Large intestine (tissue), 3 donors: Measurements from ENCODE around the gene HDLBP. TPM values are rescaled to one million over a fixed set of nuclear protein-coding genes. Genes with fewer than 3 reads are reported as not detected.

ENCODE experiments used
- DNase-seq, 2 donors: peaks; one replicate each; pipeline versions ENCODE4 v3.0.0 to v3.0.0-alpha.2; 2013
- H3K27ac ChIP-seq: one replicate; pipeline ENCODE4 v1.5.1; 2013; ENCODE audit warnings: low read length
- H3K27me3 ChIP-seq: 2 replicates; pipeline ENCODE4 v1.6.1; 2013; ENCODE audit warnings: low read length; ENCODE audit not compliant: control insufficient read depth, insufficient read depth
- H3K36me3 ChIP-seq: 2 replicates; pipeline ENCODE4 v1.6.1; 2013; ENCODE audit warnings: low read length; ENCODE audit not compliant: control insufficient read depth, insufficient read depth
- H3K4me1 ChIP-seq: one replicate; pipeline ENCODE4 v1.6.1; 2013; ENCODE audit warnings: low read length; ENCODE audit not compliant: control insufficient read depth, insufficient read depth
- H3K4me3 ChIP-seq: one replicate; pipeline ENCODE4 v1.5.1; 2013; ENCODE audit warnings: low read length
- H3K9me3 ChIP-seq: one replicate; pipeline ENCODE4 v1.6.1; 2013; ENCODE audit warnings: mild to moderate bottlenecking, low read depth, low read length, moderate library complexity; ENCODE audit not compliant: control insufficient read depth
- WGBS: methylation state at CpG from one replicate; pipeline ENCODE4 v1.1.5; 2013; ENCODE audit warnings: low lambda C conversion rate; ENCODE audit not compliant: insufficient coverage; 5-methylcytosine and 5-hydroxymethylcytosine counted together
- polyA plus RNA-seq: library from polyadenylated mRNA; unstranded; fragments of 120-200 nt; gene quantifications from one replicate; pipeline ENCODE4 v1.2.1, GENCODE V29; 2013

HDLBP gene
- polyA plus RNA-seq, 1 donor: 390 TPM

GRCh38 chr2:241241669-241242068 is 73.8 kb downstream of the HDLBP start:
- H3K27ac ChIP-seq: no peak overlapping the region
- WGBS: 100% methylated on average over 1 of the region's 4 CpGs
- H3K9me3 ChIP-seq: peaks cover 2% of the 10 kb centered on the region
- no peak for DNase-seq
- peaks cover 96% of the 10 kb centered on the region for H3K36me3 ChIP-seq
- no peak overlapping the region for H3K4me3 ChIP-seq
- no peaks in the 10 kb centered on the region for H3K27me3 ChIP-seq
- H3K4me1 ChIP-seq: peaks cover 4% of the 10 kb centered on the region

GRCh38 chr2:241240320-241241004 is 75.0 kb downstream of the HDLBP start:
- Histone ChIP-seq H3K4me3 (no peak overlapping the region), H3K9me3 (peaks cover 2% of the 10 kb centered on the region), H3K27me3 (no peaks in the 10 kb centered on the region), H3K4me1 (peaks cover 4% of the 10 kb centered on the region), H3K36me3 (peaks cover 96% of the 10 kb centered on the region), H3K27ac (no peak overlapping the region)
- no CpG with 5 or more reads among the region's 21 CpGs for WGBS
- no peak for DNase-seq

- Histone ChIP-seq H3K27me3 (no peaks in the 10 kb centered on the region), H3K4me3 (no peak overlapping the region), H3K36me3 (peaks cover 97% of the 10 kb centered on the region), H3K9me3 (peaks cover 2% of the 10 kb centered on the region), H3K27ac (no peak overlapping the region), H3K4me1 (peaks cover 4% of the 10 kb centered on the region)
- no CpG with 5 or more reads among the region's 28 CpGs for WGBS
- DNase-seq: no peak
Measured at GRCh38 chr2:241239552-241240202, 75.8 kb downstream of the HDLBP start.

- no peak overlapping the region for H3K27ac ChIP-seq
- no peaks in the 10 kb centered on the region for H3K27me3 ChIP-seq
- H3K4me3 ChIP-seq: no peak overlapping the region
- peaks cover 4% of the 10 kb centered on the region for H3K4me1 ChIP-seq
- no CpG with 5 or more reads among the region's 5 CpGs for WGBS
- DNase-seq: peak in 1 of 2 donors; percentile 45
- peaks cover 99% of the 10 kb centered on the region for H3K36me3 ChIP-seq
- H3K9me3 ChIP-seq: peaks cover 2% of the 10 kb centered on the region
Measured at GRCh38 chr2:241238693-241239198, 76.7 kb downstream of the HDLBP start.

- WGBS: 60% methylated on average over 1 of the region's 12 CpGs
- H3K9me3 ChIP-seq: peaks cover 2% of the 10 kb centered on the region
- peaks cover 4% of the 10 kb centered on the region for H3K4me1 ChIP-seq
- H3K36me3 ChIP-seq: peaks cover 99% of the 10 kb centered on the region
- no peaks in the 10 kb centered on the region for H3K27me3 ChIP-seq
- H3K27ac ChIP-seq: no peak overlapping the region
- DNase-seq: no peak
- no peak overlapping the region for H3K4me3 ChIP-seq
Measured at GRCh38 chr2:241237949-241238371, 77.5 kb downstream of the HDLBP start.

GRCh38 chr2:241237047-241237446 is 78.4 kb downstream of the HDLBP start:
- Histone ChIP-seq H3K27ac (no peak overlapping the region), H3K27me3 (no peaks in the 10 kb centered on the region), H3K4me1 (peaks cover 4% of the 10 kb centered on the region), H3K9me3 (peaks cover 2% of the 10 kb centered on the region), H3K36me3 (peaks cover 97% of the 10 kb centered on the region), H3K4me3 (no peak overlapping the region)
- DNase-seq: no peak
- WGBS: no CpG with 5 or more reads among the region's 6 CpGs

GRCh38 chr2:241235859-241236593 is 79.4 kb downstream of the HDLBP start:
- H3K9me3 ChIP-seq: peaks cover 2% of the 10 kb centered on the region
- peaks cover 96% of the 10 kb centered on the region for H3K36me3 ChIP-seq
- H3K4me1 ChIP-seq: peaks cover 4% of the 10 kb centered on the region
- 90% methylated on average over 2 of the region's 30 CpGs for WGBS
- no peak overlapping the region for H3K27ac ChIP-seq
- H3K27me3 ChIP-seq: no peaks in the 10 kb centered on the region
- no peak for DNase-seq
- no peak overlapping the region for H3K4me3 ChIP-seq

GRCh38 chr2:241234962-241235740 is 80.3 kb downstream of the HDLBP start:
- Histone ChIP-seq H3K4me3 (no peak overlapping the region), H3K27ac (no peak overlapping the region), H3K9me3 (peaks cover 2% of the 10 kb centered on the region), H3K27me3 (no peaks in the 10 kb centered on the region), H3K36me3 (peaks cover 96% of the 10 kb centered on the region), H3K4me1 (peaks cover 4% of the 10 kb centered on the region)
- DNase-seq: no peak
- no CpG with 5 or more reads among the region's 26 CpGs for WGBS

GRCh38 chr2:241234066-241234790 is 81.2 kb downstream of the HDLBP start:
- no CpG with 5 or more reads among the region's 21 CpGs for WGBS
- Histone ChIP-seq H3K36me3 (peaks cover 96% of the 10 kb centered on the region), H3K27ac (no peak overlapping the region), H3K4me1 (peaks cover 4% of the 10 kb centered on the region), H3K27me3 (no peaks in the 10 kb centered on the region), H3K9me3 (peaks cover 2% of the 10 kb centered on the region), H3K4me3 (no peak overlapping the region)
- no peak for DNase-seq
